ENCODE data around the gene TMEM51.

DNA sequence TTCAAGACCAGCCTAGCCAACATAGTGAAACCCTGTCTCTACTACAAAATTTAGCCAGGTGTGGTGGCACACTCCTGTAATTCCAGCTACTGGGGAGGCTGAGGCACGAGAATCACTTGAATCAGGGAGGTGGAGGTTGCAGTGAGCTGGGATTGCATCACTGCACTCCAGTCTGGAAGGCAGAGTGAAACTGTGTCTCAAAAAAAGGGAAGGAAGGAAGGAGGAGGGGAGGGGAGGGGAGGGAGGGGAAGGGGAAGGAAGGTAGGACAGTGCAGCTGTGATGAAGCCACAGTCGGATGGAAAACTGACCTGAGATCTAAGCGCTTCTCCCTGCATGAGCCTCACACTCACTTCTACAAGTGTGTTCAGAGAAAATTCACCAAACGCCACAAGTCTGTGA lies 71.4 kb downstream of the TMEM51 start:
- TF ChIP-seq, protein P1, sequence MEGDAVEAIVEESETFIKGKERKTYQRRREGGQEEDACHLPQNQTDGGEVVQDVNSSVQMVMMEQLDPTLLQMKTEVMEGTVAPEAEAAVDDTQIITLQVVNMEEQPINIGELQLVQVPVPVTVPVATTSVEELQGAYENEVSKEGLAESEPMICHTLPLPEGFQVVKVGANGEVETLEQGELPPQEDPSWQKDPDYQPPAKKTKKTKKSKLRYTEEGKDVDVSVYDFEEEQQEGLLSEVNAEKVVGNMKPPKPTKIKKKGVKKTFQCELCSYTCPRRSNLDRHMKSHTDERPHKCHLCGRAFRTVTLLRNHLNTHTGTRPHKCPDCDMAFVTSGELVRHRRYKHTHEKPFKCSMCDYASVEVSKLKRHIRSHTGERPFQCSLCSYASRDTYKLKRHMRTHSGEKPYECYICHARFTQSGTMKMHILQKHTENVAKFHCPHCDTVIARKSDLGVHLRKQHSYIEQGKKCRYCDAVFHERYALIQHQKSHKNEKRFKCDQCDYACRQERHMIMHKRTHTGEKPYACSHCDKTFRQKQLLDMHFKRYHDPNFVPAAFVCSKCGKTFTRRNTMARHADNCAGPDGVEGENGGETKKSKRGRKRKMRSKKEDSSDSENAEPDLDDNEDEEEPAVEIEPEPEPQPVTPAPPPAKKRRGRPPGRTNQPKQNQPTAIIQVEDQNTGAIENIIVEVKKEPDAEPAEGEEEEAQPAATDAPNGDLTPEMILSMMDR (IDR thresholded peaks at IDR 0.05): no peak
- TF ChIP-seq POLR2A (IDR thresholded peaks at IDR 0.05) (no peak), POLR2AphosphoS5 (IDR thresholded peaks at IDR 0.05) (no peak), EP300 (IDR thresholded peaks at IDR 0.05; ENCODE audit: low read depth) (no peak)

All from transverse colon (tissue), 4 donors.